HG02970 (cell line): ENCODE data around the gene PRPF18.

Experiments
- ATAC-seq: cut with Tn5 transposase; IDR thresholded peaks from one replicate; pipeline ENCODE4 v1.9.1; 2021; ENCODE audit warnings: mild to moderate bottlenecking, moderate library complexity, moderate number of reproducible peaks; ENCODE audit not compliant: unreplicated experiment, low FRiP score

The PRPF18 gene

GRCh38 chr10:13636776-13637175 is 50.0 kb downstream of the PRPF18 start:
- no peak for ATAC-seq

- ATAC-seq: no peak
These were observed 50.6 kb downstream of the PRPF18 start for GRCh38 chr10:13637303-13637856.

- no peak for ATAC-seq
These were observed 51.1 kb downstream of the PRPF18 start for GRCh38 chr10:13637894-13638293.

- ATAC-seq: no peak
These were observed 55.5 kb downstream of the PRPF18 start for GRCh38 chr10:13642293-13642692.

- no peak for ATAC-seq
These were observed 56.3 kb downstream of the PRPF18 start for GRCh38 chr10:13643016-13643415.

- no peak for ATAC-seq
These were observed 58.1 kb downstream of the PRPF18 start for GRCh38 chr10:13644866-13645265.

- no peak for ATAC-seq
These were observed 61.7 kb downstream of the PRPF18 start for GRCh38 chr10:13648425-13648824.

- ATAC-seq: no peak
These were observed 63.2 kb downstream of the PRPF18 start for GRCh38 chr10:13649844-13650520.

- no peak for ATAC-seq
These were observed 64.2 kb downstream of the PRPF18 start for GRCh38 chr10:13650961-13651360.

GRCh38 chr10:13651969-13652720 is 65.4 kb downstream of the PRPF18 start:
- ATAC-seq: no peak

GRCh38 chr10:13652860-13653259 is 66.1 kb downstream of the PRPF18 start:
- no peak for ATAC-seq

GRCh38 chr10:13654118-13654830 is 67.5 kb downstream of the PRPF18 start:
- no peak for ATAC-seq

- no peak for ATAC-seq
These were observed 68.1 kb downstream of the PRPF18 start for GRCh38 chr10:13654846-13655245.

- no peak for ATAC-seq
These were observed 69.8 kb downstream of the PRPF18 start for GRCh38 chr10:13656337-13657100.

- ATAC-seq: no peak
These were observed 70.4 kb downstream of the PRPF18 start for GRCh38 chr10:13657101-13657680.

- no peak for ATAC-seq
These were observed 71.5 kb downstream of the PRPF18 start for GRCh38 chr10:13658264-13658663.

GRCh38 chr10:13658871-13659685 is 72.3 kb downstream of the PRPF18 start:
- ATAC-seq: no peak

GRCh38 chr10:13659887-13660550 is 73.3 kb downstream of the PRPF18 start:
- no peak for ATAC-seq

GRCh38 chr10:13660551-13660920 is 73.8 kb downstream of the PRPF18 start:
- no peak for ATAC-seq
